Suprapubic skin (tissue), 4 donors: ENCODE results near the gene VIPR1.

Experiments
- POLR2A ChIP-seq, 2 donors: fragments of 450-650 bp; IDR thresholded peaks; one replicate each; pipeline ENCODE4 v1.6.1; 2017; ENCODE audit warnings: antibody characterized with exemption in 2 of 2, mild to moderate bottlenecking in 2 of 2, moderate library complexity in 2 of 2
- POLR2AphosphoS5 ChIP-seq, 3 donors: sonication (generic); formaldehyde crosslinking; IDR thresholded peaks; one replicate each; pipeline ENCODE4 v1.6.1; 2017; ENCODE audit warnings: antibody characterized with exemption in 3 of 3
- TF ChIP-seq, protein P1 (sequence below), 2 donors: fragments of 200-600 bp in 1 of 2; fragments of 450-650 bp in 1 of 2; sonication (generic) in 1 of 2; IDR thresholded peaks; one replicate each; pipeline ENCODE4 v1.5.1; 2016 to 2019; ENCODE audit warnings: antibody characterized with exemption in 2 of 2, mild to moderate bottlenecking in 1 of 2, moderate library complexity in 1 of 2

GRCh38 chr3:42533161-42533897 lies 30.9 kb downstream of the VIPR1 start:
- TF ChIP-seq, protein P1, sequence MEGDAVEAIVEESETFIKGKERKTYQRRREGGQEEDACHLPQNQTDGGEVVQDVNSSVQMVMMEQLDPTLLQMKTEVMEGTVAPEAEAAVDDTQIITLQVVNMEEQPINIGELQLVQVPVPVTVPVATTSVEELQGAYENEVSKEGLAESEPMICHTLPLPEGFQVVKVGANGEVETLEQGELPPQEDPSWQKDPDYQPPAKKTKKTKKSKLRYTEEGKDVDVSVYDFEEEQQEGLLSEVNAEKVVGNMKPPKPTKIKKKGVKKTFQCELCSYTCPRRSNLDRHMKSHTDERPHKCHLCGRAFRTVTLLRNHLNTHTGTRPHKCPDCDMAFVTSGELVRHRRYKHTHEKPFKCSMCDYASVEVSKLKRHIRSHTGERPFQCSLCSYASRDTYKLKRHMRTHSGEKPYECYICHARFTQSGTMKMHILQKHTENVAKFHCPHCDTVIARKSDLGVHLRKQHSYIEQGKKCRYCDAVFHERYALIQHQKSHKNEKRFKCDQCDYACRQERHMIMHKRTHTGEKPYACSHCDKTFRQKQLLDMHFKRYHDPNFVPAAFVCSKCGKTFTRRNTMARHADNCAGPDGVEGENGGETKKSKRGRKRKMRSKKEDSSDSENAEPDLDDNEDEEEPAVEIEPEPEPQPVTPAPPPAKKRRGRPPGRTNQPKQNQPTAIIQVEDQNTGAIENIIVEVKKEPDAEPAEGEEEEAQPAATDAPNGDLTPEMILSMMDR (IDR thresholded peaks at IDR 0.05), result no peak
- TF ChIP-seq POLR2A (IDR thresholded peaks at IDR 0.05), result no peak
- TF ChIP-seq POLR2AphosphoS5 (IDR thresholded peaks at IDR 0.05), result no peak
